GM19351 (cell line): ENCODE measurements around the gene CTCF.
A peak's percentile ranks its signal among the peaks of the same experiment; 100 is the strongest.

Source experiments
- ATAC-seq: cut with Tn5 transposase; IDR thresholded peaks from one replicate; pipeline ENCODE4 v1.9.1; 2021; ENCODE audit warnings: mild to moderate bottlenecking, moderate library complexity; ENCODE audit not compliant: unreplicated experiment

CTCF gene

GRCh38 chr16:67593288-67593687, 31.0 kb downstream of the CTCF start:
- ATAC-seq = no peak

- ATAC-seq = no peak
Measured at GRCh38 chr16:67593701-67594100, 31.4 kb downstream of the CTCF start.

- no peak for ATAC-seq
Measured at GRCh38 chr16:67594256-67594915, 32.1 kb downstream of the CTCF start.

GRCh38 chr16:67594956-67595355, 32.6 kb downstream of the CTCF start:
- no peak for ATAC-seq

GRCh38 chr16:67598527-67598926, 36.2 kb downstream of the CTCF start:
- ATAC-seq = no peak

- ATAC-seq = no peak
Measured at GRCh38 chr16:67605641-67606040, 43.3 kb downstream of the CTCF start.

GRCh38 chr16:67606632-67607031, 44.3 kb downstream of the CTCF start:
- no peak for ATAC-seq

GRCh38 chr16:67608364-67608763, 46.0 kb downstream of the CTCF start:
- no peak for ATAC-seq

GRCh38 chr16:67613808-67614207, 51.5 kb downstream of the CTCF start:
- no peak for ATAC-seq

GRCh38 chr16:67628216-67628615, 65.9 kb downstream of the CTCF start:
- no peak for ATAC-seq

GRCh38 chr16:67632415-67633172, 70.3 kb downstream of the CTCF start:
- no peak for ATAC-seq

GRCh38 chr16:67636713-67637112, 74.4 kb downstream of the CTCF start:
- no peak for ATAC-seq

- ATAC-seq = no peak
Measured at GRCh38 chr16:67637625-67638024, 75.3 kb downstream of the CTCF start.

GRCh38 chr16:67641779-67642708, 79.7 kb downstream of the CTCF start:
- no peak for ATAC-seq

GRCh38 chr16:67644038-67644437, 81.7 kb downstream of the CTCF start:
- ATAC-seq = no peak

GRCh38 chr16:67645397-67646121, 83.2 kb downstream of the CTCF start:
- ATAC-seq = peak; percentile 14

GRCh38 chr16:67647111-67647651, 84.9 kb downstream of the CTCF start:
- no peak for ATAC-seq

GRCh38 chr16:67647681-67648080, 85.4 kb downstream of the CTCF start:
- ATAC-seq = no peak

GRCh38 chr16:67648088-67648763, 85.9 kb downstream of the CTCF start:
- ATAC-seq = no peak
